SK-N-SH (cell line): ENCODE measurements around the gene KLK15. TPM values are rescaled to one million over a fixed set of nuclear protein-coding genes. Genes with fewer than 3 reads are reported as not detected.

Experiments
- CTCF ChIA-PET: fragments of 300-600, 350-600 bp; formaldehyde crosslinking; extraction: SDS; loops from one replicate; lab custom pipeline; 2021; lab: Yijun Ruan, JAX
- POLR2A ChIA-PET: fragments of 350-600 bp; sonication (Branson Sonifier 250); formaldehyde crosslinking; extraction: SDS; loops from one replicate; lab custom pipeline; 2020; ENCODE audit warnings: antibody characterized with exemption, inconsistent platforms; lab: Yijun Ruan, JAX
- DNase-seq: peaks from one replicate; pipeline ENCODE4 v3.0.0; 2012
- H2AFZ ChIP-seq: fragments of 200-600 bp; sonication (generic); 2 replicates; pipeline ENCODE4 v1.8.1; 2016; ENCODE audit warnings: antibody characterized with exemption, mild to moderate bottlenecking, low read depth
- H3F3A ChIP-seq: fragments of 200-600 bp; sonication (generic); replicated peaks from 2 replicates; pipeline ENCODE3; 2016; ENCODE audit warnings: antibody characterized with exemption, mild to moderate bottlenecking; ENCODE audit not compliant: insufficient read depth
- H3K27ac ChIP-seq, 2 experiments: fragments of 200-500 bp in 1 of 2; fragments of 200-600 bp in 1 of 2; sonication (Bioruptor generic) in 1 of 2; sonication (generic), shearing (Covaris generic) in 1 of 2; 2 replicates each; pipeline versions ENCODE4 v1.5.1 to v1.6.1; 2014 to 2016; ENCODE audit warnings: low read depth in 2 of 2, inconsistent platforms in 1 of 2, low read length in 1 of 2, mild to moderate bottlenecking in 1 of 2, mixed read lengths in 1 of 2
- H3K27me3 ChIP-seq: fragments of 200-600 bp; sonication (generic), shearing (Covaris generic); 2 replicates; pipeline ENCODE4 v1.6.1; 2016; ENCODE audit warnings: mixed run types; ENCODE audit not compliant: insufficient read depth
- H3K36me3 ChIP-seq, 2 experiments: fragments of 200-500 bp in 1 of 2; fragments of 200-600 bp in 1 of 2; sonication (Bioruptor generic) in 1 of 2; sonication (generic) in 1 of 2; replicated peaks in 1 of 2; 2 replicates each; pipeline versions ENCODE3 to v1.5.1; 2014 to 2016; ENCODE audit warnings: low read length in 1 of 2, mild to moderate bottlenecking in 1 of 2; ENCODE audit not compliant: insufficient read depth in 2 of 2, control insufficient read depth in 1 of 2
- H3K4me1 ChIP-seq, 2 experiments: fragments of 200-500 bp in 1 of 2; fragments of 200-600 bp in 1 of 2; sonication (Bioruptor generic) in 1 of 2; sonication (generic), shearing (Covaris generic) in 1 of 2; 2 replicates each; pipeline versions ENCODE4 v1.5.1 to v1.6.1; 2014 to 2016; ENCODE audit warnings: low read depth in 1 of 2, low read length in 1 of 2, mixed run types in 1 of 2; ENCODE audit not compliant: insufficient read depth in 2 of 2, control insufficient read depth in 1 of 2
- H3K4me2 ChIP-seq: fragments of 200-600 bp; sonication (generic), shearing (Covaris generic); 2 replicates; pipeline ENCODE4 v1.6.1; 2017; ENCODE audit warnings: mixed run types
- H3K4me3 ChIP-seq, 2 experiments: fragments of 200-500 bp in 1 of 2; fragments of 200-600 bp in 1 of 2; sonication (Bioruptor generic) in 1 of 2; sonication (generic), shearing (Covaris generic) in 1 of 2; 2 replicates each; pipeline versions ENCODE4 v1.5.1 to v1.8.1; 2014 to 2016; ENCODE audit warnings: low read depth in 2 of 2, inconsistent platforms in 1 of 2, low read length in 1 of 2, mild to moderate bottlenecking in 1 of 2, mixed read lengths in 1 of 2, moderate library complexity in 1 of 2
- H3K79me2 ChIP-seq: fragments of 200-600 bp; sonication (generic); 2 replicates; pipeline ENCODE4 v1.8.1; 2017; ENCODE audit warnings: mild to moderate bottlenecking; ENCODE audit not compliant: insufficient read depth
- H3K9ac ChIP-seq: fragments of 200-600 bp; sonication (generic); 2 replicates; pipeline ENCODE4 v1.6.1; 2017; ENCODE audit warnings: mixed run types
- H3K9me2 ChIP-seq: fragments of 200-600 bp; sonication (generic); 2 replicates; pipeline ENCODE4 v1.6.1; 2017; ENCODE audit warnings: mixed run types
- H3K9me3 ChIP-seq: fragments of 200-600 bp; sonication (generic); 2 replicates; pipeline ENCODE4 v1.6.1; 2017; ENCODE audit warnings: mixed run types, mild to moderate bottlenecking, moderate library complexity
- H4K20me1 ChIP-seq: fragments of 200-600 bp; sonication (generic); 2 replicates; pipeline ENCODE4 v1.6.1; 2017; ENCODE audit warnings: mild to moderate bottlenecking, mixed run types; ENCODE audit not compliant: insufficient read depth
- EP300 ChIP-seq, 2 experiments: IDR thresholded peaks; 2 replicates each; pipeline versions ENCODE4 v1.4.0 to v1.6.1; 2012; ENCODE audit warnings: borderline replicate concordance in 1 of 2, low read depth in 1 of 2, low read length in 1 of 2
- GABPA ChIP-seq: IDR thresholded peaks from 2 replicates; pipeline ENCODE4 v1.4.0; 2012; ENCODE audit warnings: low read depth, mild to moderate bottlenecking
- GATA2 ChIP-seq: sonication (generic); formaldehyde crosslinking; IDR thresholded peaks from 2 replicates; pipeline ENCODE4 v1.5.0; 2020; ENCODE audit warnings: mild to moderate bottlenecking, missing genetic modification reagents
- MEF2A ChIP-seq: IDR thresholded peaks from 2 replicates; pipeline ENCODE4 v1.4.0; 2012; ENCODE audit warnings: low read depth, borderline replicate concordance
- NFIC ChIP-seq: IDR thresholded peaks from 2 replicates; pipeline ENCODE4 v1.4.0; 2012; ENCODE audit warnings: borderline replicate concordance
- NRF1 ChIP-seq: IDR thresholded peaks from 2 replicates; pipeline ENCODE4 v1.6.1; 2012; ENCODE audit warnings: low read depth, mild to moderate bottlenecking, low read length
- RAD21 ChIP-seq: IDR thresholded peaks from 2 replicates; pipeline ENCODE4 v1.6.1; 2012; ENCODE audit warnings: mild to moderate bottlenecking, low read length
- RCOR1 ChIP-seq: fragments of 150-350 bp; IDR thresholded peaks from 2 replicates; pipeline ENCODE4 v1.6.1; 2017; ENCODE audit warnings: antibody characterized with exemption, low read length
- RFX5 ChIP-seq: IDR thresholded peaks from 2 replicates; pipeline ENCODE4 v1.6.1; 2012; ENCODE audit warnings: mild to moderate bottlenecking, improper control_type of control experiment, low read length
- RXRA ChIP-seq: IDR thresholded peaks from 2 replicates; pipeline ENCODE4 v1.4.0; 2012; ENCODE audit warnings: low read depth, mild to moderate bottlenecking, borderline replicate concordance
- SIN3A ChIP-seq: IDR thresholded peaks from 2 replicates; pipeline ENCODE4 v1.6.1; 2012; ENCODE audit warnings: low read depth, mild to moderate bottlenecking, low read length, moderate library complexity, borderline replicate concordance
- SMC3 ChIP-seq: IDR thresholded peaks from 2 replicates; pipeline ENCODE4 v1.6.1; 2012; ENCODE audit warnings: low read depth, low read length, improper control_type of control experiment
- TAF1 ChIP-seq: IDR thresholded peaks from 2 replicates; pipeline ENCODE4 v1.6.1; 2012; ENCODE audit warnings: low read depth, mild to moderate bottlenecking, low read length, moderate library complexity, borderline replicate concordance
- ZBTB33 ChIP-seq: IDR thresholded peaks from 2 replicates; pipeline ENCODE4 v1.4.0; 2012; ENCODE audit warnings: low read depth, borderline replicate concordance
- WGBS: methylation state at CpG from one replicate; pipeline ENCODE4 v1.1.6; 2017; ENCODE audit warnings: low lambda C conversion rate; 5-methylcytosine and 5-hydroxymethylcytosine counted together
- polyA plus RNA-seq, 3 experiments: library from polyadenylated mRNA; depleted of rRNA; stranded (reverse); fragments of >200 nt; gene quantifications; 2 replicates each; pipeline ENCODE4 v1.2.3, GENCODE V29; 2012
- TF ChIP-seq, protein P1 (sequence below): IDR thresholded peaks from 2 replicates; pipeline ENCODE4 v1.6.1; 2012; ENCODE audit warnings: mild to moderate bottlenecking, low read depth, low read length, moderate library complexity
- TF ChIP-seq, protein P2 (sequence below): IDR thresholded peaks from 2 replicates; pipeline ENCODE4 v1.4.0; 2012; ENCODE audit warnings: low read depth, borderline replicate concordance
- TF ChIP-seq, protein P3 (sequence below): IDR thresholded peaks from 2 replicates; pipeline ENCODE4 v1.4.0; 2012; ENCODE audit warnings: low read depth

KLK15 gene
- polyA plus RNA-seq, 1 of the 3 experiments (the other 2 are of a cell fraction) = not detected

DNA sequence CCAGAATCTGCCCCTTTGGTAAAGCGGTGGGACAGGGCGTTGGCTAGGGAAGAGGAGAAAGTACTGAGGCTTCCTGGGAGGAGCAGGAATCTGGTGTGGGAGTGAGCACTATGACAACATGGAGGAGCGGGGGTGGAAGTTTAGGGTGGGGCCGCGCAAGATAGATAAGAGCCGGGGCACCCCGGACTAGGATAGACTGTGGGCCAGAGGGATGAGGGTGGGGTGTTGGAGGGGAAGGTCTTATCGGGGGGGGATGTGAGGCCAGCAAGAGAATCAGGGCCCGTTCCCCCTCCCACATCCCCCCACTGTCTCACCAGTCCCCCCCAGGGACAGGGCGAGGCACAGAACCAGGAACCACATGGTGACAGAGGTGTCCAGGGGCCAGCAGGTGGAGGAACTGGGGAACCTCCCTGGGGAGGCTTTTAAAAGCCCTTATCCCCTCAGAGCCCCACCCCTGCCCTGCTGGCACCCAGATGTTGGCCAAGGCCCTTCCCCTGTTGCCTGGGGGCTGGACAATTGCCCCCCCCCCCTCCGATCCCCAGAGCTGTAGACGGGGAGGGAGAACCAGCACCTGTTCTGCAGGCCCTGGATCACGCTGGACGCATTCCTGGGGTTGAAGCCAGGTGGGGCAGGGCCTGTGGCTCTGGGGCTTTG lies 9.9 kb downstream of the KLK15 start, which contains the start of gene KLK1 (continued):
- TF ChIP-seq, protein P1, sequence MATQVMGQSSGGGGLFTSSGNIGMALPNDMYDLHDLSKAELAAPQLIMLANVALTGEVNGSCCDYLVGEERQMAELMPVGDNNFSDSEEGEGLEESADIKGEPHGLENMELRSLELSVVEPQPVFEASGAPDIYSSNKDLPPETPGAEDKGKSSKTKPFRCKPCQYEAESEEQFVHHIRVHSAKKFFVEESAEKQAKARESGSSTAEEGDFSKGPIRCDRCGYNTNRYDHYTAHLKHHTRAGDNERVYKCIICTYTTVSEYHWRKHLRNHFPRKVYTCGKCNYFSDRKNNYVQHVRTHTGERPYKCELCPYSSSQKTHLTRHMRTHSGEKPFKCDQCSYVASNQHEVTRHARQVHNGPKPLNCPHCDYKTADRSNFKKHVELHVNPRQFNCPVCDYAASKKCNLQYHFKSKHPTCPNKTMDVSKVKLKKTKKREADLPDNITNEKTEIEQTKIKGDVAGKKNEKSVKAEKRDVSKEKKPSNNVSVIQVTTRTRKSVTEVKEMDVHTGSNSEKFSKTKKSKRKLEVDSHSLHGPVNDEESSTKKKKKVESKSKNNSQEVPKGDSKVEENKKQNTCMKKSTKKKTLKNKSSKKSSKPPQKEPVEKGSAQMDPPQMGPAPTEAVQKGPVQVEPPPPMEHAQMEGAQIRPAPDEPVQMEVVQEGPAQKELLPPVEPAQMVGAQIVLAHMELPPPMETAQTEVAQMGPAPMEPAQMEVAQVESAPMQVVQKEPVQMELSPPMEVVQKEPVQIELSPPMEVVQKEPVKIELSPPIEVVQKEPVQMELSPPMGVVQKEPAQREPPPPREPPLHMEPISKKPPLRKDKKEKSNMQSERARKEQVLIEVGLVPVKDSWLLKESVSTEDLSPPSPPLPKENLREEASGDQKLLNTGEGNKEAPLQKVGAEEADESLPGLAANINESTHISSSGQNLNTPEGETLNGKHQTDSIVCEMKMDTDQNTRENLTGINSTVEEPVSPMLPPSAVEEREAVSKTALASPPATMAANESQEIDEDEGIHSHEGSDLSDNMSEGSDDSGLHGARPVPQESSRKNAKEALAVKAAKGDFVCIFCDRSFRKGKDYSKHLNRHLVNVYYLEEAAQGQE = no peak
- no peak for TF ChIP-seq ZBTB33
- TF ChIP-seq, all 33 proteins: peak for 0

- Histone ChIP-seq H3K36me3 (no peaks in the 10 kb centered on the region), H3K9me2 (no peaks in the 10 kb centered on the region), H3K9ac (no peak overlapping the region), H3K4me2 (no peak overlapping the region), H3K27ac (no peak overlapping the region), H3K9me3 (no peaks in the 10 kb centered on the region), H3K4me3 (no peak overlapping the region), H2AFZ (no peak overlapping the region), H3K4me1 (peaks cover 0 to 5% of the 10 kb centered on the region in 2 experiments; a peak in 1 of 4 replicates), H3F3A (no peaks in the 10 kb centered on the region), H3K79me2 (no peaks in the 10 kb centered on the region), H4K20me1 (no peaks in the 10 kb centered on the region), H3K27me3 (peaks cover 50% of the 10 kb centered on the region)
- DNase-seq = no peak
- ChIA-PET CTCF (no interaction called here), POLR2A (interaction anchor here (0.8 kb wide), 1 partner anchor 18 kb away, joined by 3 read pairs; no protein-coding TSS in a partner anchor)
- TF ChIP-seq, protein P1 = no peak
- TF ChIP-seq SIN3A (no peak), MEF2A (no peak), RXRA (no peak), NFIC (no peak), EP300 (IDR thresholded peaks at IDR 0.05; ENCODE audit: borderline replicate concordance in 1 of 2, low read depth in 1 of 2, low read length in 1 of 2) (no peak), RCOR1 (no peak), SMC3 (no peak), RAD21 (no peak), NRF1 (no peak), RFX5 (no peak), GATA2 (CRISPR knock-in tag) (no peak), TAF1 (no peak), GABPA (no peak)
- TF ChIP-seq, protein P2, sequence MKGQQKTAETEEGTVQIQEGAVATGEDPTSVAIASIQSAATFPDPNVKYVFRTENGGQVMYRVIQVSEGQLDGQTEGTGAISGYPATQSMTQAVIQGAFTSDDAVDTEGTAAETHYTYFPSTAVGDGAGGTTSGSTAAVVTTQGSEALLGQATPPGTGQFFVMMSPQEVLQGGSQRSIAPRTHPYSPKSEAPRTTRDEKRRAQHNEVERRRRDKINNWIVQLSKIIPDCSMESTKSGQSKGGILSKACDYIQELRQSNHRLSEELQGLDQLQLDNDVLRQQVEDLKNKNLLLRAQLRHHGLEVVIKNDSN = no peak
- TF ChIP-seq, protein P3, sequence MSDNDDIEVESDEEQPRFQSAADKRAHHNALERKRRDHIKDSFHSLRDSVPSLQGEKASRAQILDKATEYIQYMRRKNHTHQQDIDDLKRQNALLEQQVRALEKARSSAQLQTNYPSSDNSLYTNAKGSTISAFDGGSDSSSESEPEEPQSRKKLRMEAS = no peak
- WGBS = 37% methylated on average over 7 of the region's 7 CpGs
These were observed 10.6 kb downstream of the KLK15 start for GRCh38 chr19:50822661-50823208.
